HCT116 (cell line): ENCODE measurements around the gene TRPM5. TPM values are rescaled to one million over a fixed set of nuclear protein-coding genes. Genes with fewer than 3 reads are reported as not detected.

Source experiments
- ATAC-seq: fragments of 200-7000 bp; cut with Tn5 transposase; 2 replicates; pipeline ENCODE4 v1.9.1; 2020; ENCODE audit warnings: mild to moderate bottlenecking, moderate library complexity
- BruUV-seq: library from RNA; stranded (reverse); fragments of 400-500 nt; replicated peaks from 2 replicates; lab custom pipeline; 2021; lab: Mats Ljungman, UMichigan
- CTCF ChIA-PET: fragments of 300-600 bp; sonication (Branson Sonifier 250); formaldehyde crosslinking; loops from one replicate; lab custom pipeline; 2021; ENCODE audit warnings: antibody characterized with exemption; lab: Charles Lee
- POLR2A ChIA-PET: fragments of 300-600, 350-600 bp; sonication (Branson Sonifier 250); formaldehyde crosslinking; loops from one replicate; lab custom pipeline; 2021; ENCODE audit warnings: antibody characterized with exemption; lab: Charles Lee
- RAD21 ChIA-PET, 2 experiments: fragments of 300-600 bp; sonication (Branson Sonifier 250); formaldehyde crosslinking; loops; one replicate each; lab custom pipeline; 2023; ENCODE audit warnings: low total read pairs in 2 of 2; ENCODE audit not compliant: uncharacterized antibody in 2 of 2, unreplicated experiment in 2 of 2, low non-redundant PET in 1 of 2; lab: Charles Lee
- DNase-seq: peaks from one replicate; pipeline ENCODE4 v3.0.0-alpha.2; 2010; ENCODE audit warnings: low read depth, low spot score
- H2AFZ ChIP-seq: fragments of 200-600 bp; shearing (Covaris generic), sonication (generic); 2 replicates; pipeline ENCODE4 v1.6.1; 2017; ENCODE audit warnings: low read depth, mixed run types, mixed read lengths, antibody characterized with exemption, low read length; ENCODE audit not compliant: poor library complexity, severe bottlenecking
- H3K27ac ChIP-seq: 2 replicates; pipeline ENCODE4 v1.5.1; 2012; ENCODE audit warnings: low read depth, low read length
- H3K27me3 ChIP-seq: fragments of 200-600 bp; sonication (generic); 2 replicates; pipeline ENCODE4 v1.6.1; 2016; ENCODE audit warnings: mixed run types, low read length, mixed read lengths; ENCODE audit not compliant: insufficient read depth
- H3K36me3 ChIP-seq, 2 experiments: fragments of 200-500 bp in 1 of 2; fragments of 200-600 bp in 1 of 2; sonication (Bioruptor generic) in 1 of 2; sonication (generic) in 1 of 2; 2 replicates each; pipeline versions ENCODE4 v1.5.1 to v1.6.1; 2014 to 2016; ENCODE audit warnings: low read length in 2 of 2, inconsistent platforms in 1 of 2, mixed read lengths in 1 of 2, mixed run types in 1 of 2; ENCODE audit not compliant: insufficient read depth in 2 of 2, control insufficient read depth in 1 of 2
- H3K4me1 ChIP-seq, 2 experiments: fragments of 200-600 bp in 1 of 2; sonication (generic) in 1 of 2; 2 replicates each; pipeline versions ENCODE4 v1.5.1 to v1.6.1; 2012 to 2017; ENCODE audit warnings: low read length in 2 of 2, inconsistent platforms in 1 of 2, mild to moderate bottlenecking in 1 of 2, mixed read lengths in 1 of 2, mixed run types in 1 of 2, moderate library complexity in 1 of 2; ENCODE audit not compliant: insufficient read depth in 2 of 2, control insufficient read depth in 1 of 2
- H3K4me2 ChIP-seq: fragments of 200-600 bp; sonication (generic); 2 replicates; pipeline ENCODE4 v1.6.1; 2017; ENCODE audit warnings: mixed run types, low read length, mixed read lengths
- H3K4me3 ChIP-seq, 2 experiments: fragments of 200-600 bp in 1 of 2; sonication (generic) in 1 of 2; replicated peaks in 1 of 2; 2 replicates each; pipeline ENCODE4 v1.5.1; 2011 to 2016; ENCODE audit warnings: low read length in 2 of 2, control low read depth in 1 of 2, low read depth in 1 of 2, mild to moderate bottlenecking in 1 of 2, mixed read lengths in 1 of 2, mixed run types in 1 of 2
- H3K79me2 ChIP-seq: fragments of 200-600 bp; sonication (generic); 2 replicates; pipeline ENCODE4 v1.6.1; 2017; ENCODE audit warnings: mild to moderate bottlenecking, mixed run types, low read length, moderate library complexity, mixed read lengths; ENCODE audit not compliant: insufficient read depth
- H3K9ac ChIP-seq: fragments of 200-600 bp; sonication (generic); 2 replicates; pipeline ENCODE4 v1.6.1; 2016; ENCODE audit warnings: low read length, mixed read lengths
- H3K9me2 ChIP-seq: fragments of 200-600 bp; sonication (generic), shearing (Covaris generic); 2 replicates; pipeline ENCODE4 v1.6.1; 2017; ENCODE audit warnings: mixed run types, mild to moderate bottlenecking, moderate library complexity; ENCODE audit not compliant: insufficient read depth
- H3K9me3 ChIP-seq, 2 experiments: fragments of 200-500 bp in 1 of 2; fragments of 200-600 bp in 1 of 2; sonication (Bioruptor generic) in 1 of 2; sonication (generic) in 1 of 2; 2 replicates each; pipeline ENCODE4 v1.6.1; 2014 to 2017; ENCODE audit warnings: low read length in 2 of 2, mixed read lengths in 2 of 2, inconsistent platforms in 1 of 2, low read depth in 1 of 2, mild to moderate bottlenecking in 1 of 2, mixed run types in 1 of 2, moderate library complexity in 1 of 2; ENCODE audit not compliant: control insufficient read depth in 1 of 2, insufficient read depth in 1 of 2
- H4K20me1 ChIP-seq: fragments of 200-600 bp; sonication (generic), shearing (Covaris generic); 2 replicates; pipeline ENCODE4 v1.6.1; 2017; ENCODE audit warnings: mixed run types, mild to moderate bottlenecking, moderate library complexity; ENCODE audit not compliant: insufficient read depth
- CBX3 ChIP-seq: IDR thresholded peaks from 2 replicates; pipeline ENCODE4 v1.6.1; 2012; ENCODE audit warnings: low read depth
- CTCF ChIP-seq, 3 experiments: fragments of 200-600 bp in 1 of 3; sonication (generic) in 1 of 3; IDR thresholded peaks in 2 of 3; conservative IDR thresholded peaks in 1 of 3; 2 replicates each; pipeline ENCODE4 v1.5.1; 2012 to 2017; ENCODE audit warnings: low read depth in 2 of 3, low read length in 2 of 3, antibody characterized with exemption in 1 of 3, borderline replicate concordance in 1 of 3, control low read depth in 1 of 3, mild to moderate bottlenecking in 1 of 3, mixed read lengths in 1 of 3, mixed run types in 1 of 3, moderate library complexity in 1 of 3; ENCODE audit not compliant: insufficient read depth in 1 of 3
- EGR1 ChIP-seq: IDR thresholded peaks from 2 replicates; pipeline ENCODE4 v1.6.1; 2012; ENCODE audit warnings: low read depth
- ELF1 ChIP-seq: IDR thresholded peaks from 2 replicates; pipeline ENCODE4 v1.6.1; 2012; ENCODE audit warnings: low read depth, borderline replicate concordance
- EZH2 ChIP-seq: fragments of 200-600 bp; sonication (generic); IDR thresholded peaks from 2 replicates; pipeline ENCODE4 v1.6.1; 2017; ENCODE audit warnings: antibody characterized with exemption, mixed run types
- EZH2phosphoT487 ChIP-seq: fragments of 200-600 bp; IDR thresholded peaks from 2 replicates; pipeline ENCODE4 v1.6.1; 2018; ENCODE audit warnings: antibody characterized with exemption, borderline replicate concordance
- FOSL1 ChIP-seq: IDR thresholded peaks from 2 replicates; pipeline ENCODE4 v1.6.1; 2012; ENCODE audit warnings: low read depth
- JUND ChIP-seq: IDR thresholded peaks from 2 replicates; pipeline ENCODE4 v1.6.1; 2012
- MAX ChIP-seq: IDR thresholded peaks from 2 replicates; pipeline ENCODE4 v1.6.1; 2012
- POLR2A ChIP-seq: IDR thresholded peaks from 2 replicates; pipeline ENCODE4 v1.7.0; 2011; ENCODE audit warnings: borderline replicate concordance; ENCODE audit not compliant: insufficient read depth, insufficient read length; ENCODE audit errors: extremely low read depth
- POLR2AphosphoS5 ChIP-seq: IDR thresholded peaks from 2 replicates; pipeline ENCODE4 v1.6.1; 2011; ENCODE audit warnings: mild to moderate bottlenecking, low read depth, low read length, moderate library complexity
- RAD21 ChIP-seq: IDR thresholded peaks from 2 replicates; pipeline ENCODE4 v1.6.1; 2012; ENCODE audit warnings: low read depth, mild to moderate bottlenecking
- REST ChIP-seq: IDR thresholded peaks from 2 replicates; pipeline ENCODE4 v1.6.1; 2012; ENCODE audit warnings: low read depth
- SIN3A ChIP-seq: IDR thresholded peaks from 2 replicates; pipeline ENCODE4 v1.6.1; 2012; ENCODE audit warnings: low read depth
- SP1 ChIP-seq: IDR thresholded peaks from 2 replicates; pipeline ENCODE4 v1.6.1; 2012; ENCODE audit warnings: low read depth
- SRF ChIP-seq: IDR thresholded peaks from 2 replicates; pipeline ENCODE4 v1.6.1; 2012; ENCODE audit warnings: low read depth
- TCF7L2 ChIP-seq: IDR thresholded peaks from 2 replicates; pipeline ENCODE4 v1.7.0; 2011; ENCODE audit warnings: borderline replicate concordance, inconsistent platforms; ENCODE audit not compliant: insufficient read depth, insufficient read length; ENCODE audit errors: extremely low read depth
- YY1 ChIP-seq: IDR thresholded peaks from 2 replicates; pipeline ENCODE4 v1.6.1; 2011; ENCODE audit warnings: low read length, low read depth, moderate library complexity, mild to moderate bottlenecking; ENCODE audit not compliant: insufficient replicate concordance; ENCODE audit errors: extremely low read depth
- ZBTB33 ChIP-seq: IDR thresholded peaks from 2 replicates; pipeline ENCODE4 v1.6.1; 2011; ENCODE audit warnings: mild to moderate bottlenecking, low read length, moderate library complexity; ENCODE audit not compliant: insufficient replicate concordance; ENCODE audit errors: extremely low read depth
- ZFX ChIP-seq: fragments of 450-650 bp; IDR thresholded peaks from 2 replicates; pipeline ENCODE4 v1.6.1; 2017
- intact Hi-C: fragments of 100-400 bp; cut with micrococcal nuclease; formaldehyde crosslinking; loops from 2 replicates; pipeline ENCODE4 v1.10.0; 2022
- total RNA-seq: library from RNA; stranded (reverse); gene quantifications from one replicate; pipeline ENCODE4 v1.2.1, GENCODE V29; 2021; ENCODE audit not compliant: unreplicated experiment

Gene TRPM5
- total RNA-seq, 1 experiment from 2014 or later, result 0.07 TPM

GRCh38 chr11:2416765-2417164, 27.5 kb downstream of the TRPM5 start:
- H3K9me3 ChIP-seq, result no peaks in the 10 kb centered on the region
- no peaks in the 10 kb centered on the region for H3K27me3 ChIP-seq
- ChIA-PET RAD21 (no interaction called here), POLR2A (no interaction called here), CTCF (interaction anchor here (5.5 kb wide), 1 partner anchor 112 kb away, joined by 225 read pairs; no protein-coding TSS in a partner anchor)
- no peak for ATAC-seq
- H4K20me1 ChIP-seq, result no peaks in the 10 kb centered on the region
- H3K4me1 ChIP-seq, result peaks cover 0 to 13% of the 10 kb centered on the region in 2 experiments; a peak in 2 of 4 replicates
- H3K27ac ChIP-seq, result no peak overlapping the region
- H3K9ac ChIP-seq, result no peak overlapping the region
- no peaks in the 10 kb centered on the region for H3K36me3 ChIP-seq
- H3K9me2 ChIP-seq, result no peaks in the 10 kb centered on the region
- no peak for DNase-seq
- H2AFZ ChIP-seq, result no peak overlapping the region
- intact Hi-C loops, result no loop called here
- TF ChIP-seq ELF1, result no peak
- TF ChIP-seq SP1, result no peak
- no peak for TF ChIP-seq ZBTB33
- TF ChIP-seq MAX, result no peak
- no peak for TF ChIP-seq FOSL1
- no peak for TF ChIP-seq CTCF (IDR thresholded peaks at IDR 0.05 in 2 of 3, conservative IDR thresholded peaks at IDR 0.05 in 1 of 3; ENCODE audit: borderline replicate concordance in 1 of 3, insufficient read depth in 1 of 3, low read depth in 2 of 3, low read length in 2 of 3)
- TF ChIP-seq YY1, result no peak
- no peak for TF ChIP-seq RAD21
- no peak for TF ChIP-seq ZFX
- no peak for TF ChIP-seq TCF7L2
- no peak for TF ChIP-seq EGR1
- no peak for TF ChIP-seq REST
- no peak for TF ChIP-seq POLR2A
- TF ChIP-seq EZH2, result no peak
- no peak for TF ChIP-seq JUND
- no peak for TF ChIP-seq SIN3A
- TF ChIP-seq EZH2phosphoT487, result no peak
- TF ChIP-seq POLR2AphosphoS5, result no peak
- no peak for TF ChIP-seq CBX3
- TF ChIP-seq SRF, result no peak
- H3K4me3 ChIP-seq, result no peak overlapping the region
- H3K4me2 ChIP-seq, result no peak overlapping the region
- H3K79me2 ChIP-seq, result no peaks in the 10 kb centered on the region
- no TSS peak for BruUV-seq
